ENCODE measurements around the gene SPEM1. TPM values are rescaled to one million over a fixed set of nuclear protein-coding genes. Genes with fewer than 3 reads are reported as not detected.

SPEM1 gene
- total and polyA plus RNA-seq, 2 of the 13 experiments (the other 11 are each of a cell fraction or from before 2014, with no cell fraction given) = not detected

DNA sequence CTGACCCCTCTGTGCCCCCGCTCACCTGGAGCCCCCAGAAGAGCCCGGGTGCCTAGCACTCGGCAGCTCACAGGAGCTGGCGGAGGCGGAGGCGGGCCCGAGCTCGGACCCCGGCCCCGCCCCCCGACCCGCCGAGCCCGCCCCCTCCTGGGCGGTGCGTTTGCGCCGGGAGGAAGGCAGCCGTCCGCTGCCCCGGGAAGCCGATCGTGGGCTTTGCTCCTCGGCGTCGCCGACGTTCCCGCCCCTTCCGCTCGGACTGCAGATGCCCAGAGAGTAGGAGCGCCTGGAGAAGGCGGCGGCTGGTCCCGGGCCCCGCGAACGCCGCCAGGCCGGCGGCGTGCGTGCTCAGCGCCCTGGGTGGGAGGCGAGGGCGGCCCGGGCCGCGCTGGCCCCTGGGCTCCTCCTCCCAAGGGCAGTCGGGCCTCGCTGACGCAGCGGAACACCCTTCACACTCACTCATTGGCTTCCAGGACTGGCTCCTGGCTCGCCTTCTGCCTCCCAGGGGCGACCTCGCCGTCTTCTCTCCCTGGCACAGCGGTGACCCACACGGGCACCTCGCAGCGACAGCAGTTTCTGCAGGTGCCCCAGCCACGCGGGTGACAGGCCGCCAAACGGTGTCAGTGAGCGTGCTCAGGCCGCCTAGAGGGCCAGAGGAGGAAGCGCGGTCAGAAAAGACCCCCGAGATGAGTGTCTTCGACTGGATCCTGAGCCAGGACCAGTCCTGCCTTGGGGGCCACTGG is 25.5 kb upstream of the SPEM1 start, which contains the start of gene PLSCR3 (continued):
- TF ChIP-seq ZNF142 (CRISPR knock-in tag; IDR thresholded peaks at IDR 0.05) (peak; percentile 70; the same call in 1 of the 2 replicates), YY1 (IDR thresholded peaks at IDR 0.05; ENCODE audit: insufficient read depth, insufficient replicate concordance, low read depth, low read length) (peak; percentile 70), MIER2 (CRISPR knock-in tag; IDR thresholded peaks at IDR 0.05) (no peak; the same call in 1 of the 2 replicates), TMF1 (CRISPR knock-in tag; IDR thresholded peaks at IDR 0.05; ENCODE audit: low read depth) (peak; percentile 68), ZFX (CRISPR knock-in tag; IDR thresholded peaks at IDR 0.05; ENCODE audit: low read depth) (peak; percentile 78), ZBTB7A (CRISPR knock-in tag; IDR thresholded peaks at IDR 0.05) (peak; percentile 17; the same call in 1 of the 2 replicates), SNAI1 (CRISPR knock-in tag; IDR thresholded peaks at IDR 0.05; ENCODE audit: borderline replicate concordance) (no peak), ZFP90 (CRISPR knock-in tag; IDR thresholded peaks at IDR 0.05; ENCODE audit: borderline replicate concordance) (peak; percentile 49; the same call in 1 of the 2 replicates), ZNF558 (CRISPR knock-in tag; IDR thresholded peaks at IDR 0.05; ENCODE audit: borderline replicate concordance) (no peak; the same call in 1 of the 2 replicates), ZNF329 (CRISPR knock-in tag; IDR thresholded peaks at IDR 0.05; ENCODE audit: low read depth) (0 out of 2 replicates have a peak, but pooled peaks have one; percentile 13), SNAPC2 (CRISPR knock-in tag; IDR thresholded peaks at IDR 0.05) (peak; percentile 56), ZNF407 (CRISPR knock-in tag; IDR thresholded peaks at IDR 0.05; ENCODE audit: not compliant biosample characterization) (peak; percentile 88), TAF1 (CRISPR knock-in tag; IDR thresholded peaks at IDR 0.05) (peak; percentile 50; the same call in 1 of the 2 replicates), MAFG (CRISPR knock-in tag; IDR thresholded peaks at IDR 0.05) (0 out of 2 replicates have a peak, but pooled peaks have one; percentile 52)
